ENCODE results near the gene PLCB3. TPM values are rescaled to one million over a fixed set of nuclear protein-coding genes. Genes with fewer than 3 reads are reported as not detected.

PLCB3 gene
- total and polyA plus RNA-seq, 2 of the 13 experiments (the other 11 are each of a cell fraction or from before 2014, with no cell fraction given) = 7.5 to 13.8 TPM

DNA sequence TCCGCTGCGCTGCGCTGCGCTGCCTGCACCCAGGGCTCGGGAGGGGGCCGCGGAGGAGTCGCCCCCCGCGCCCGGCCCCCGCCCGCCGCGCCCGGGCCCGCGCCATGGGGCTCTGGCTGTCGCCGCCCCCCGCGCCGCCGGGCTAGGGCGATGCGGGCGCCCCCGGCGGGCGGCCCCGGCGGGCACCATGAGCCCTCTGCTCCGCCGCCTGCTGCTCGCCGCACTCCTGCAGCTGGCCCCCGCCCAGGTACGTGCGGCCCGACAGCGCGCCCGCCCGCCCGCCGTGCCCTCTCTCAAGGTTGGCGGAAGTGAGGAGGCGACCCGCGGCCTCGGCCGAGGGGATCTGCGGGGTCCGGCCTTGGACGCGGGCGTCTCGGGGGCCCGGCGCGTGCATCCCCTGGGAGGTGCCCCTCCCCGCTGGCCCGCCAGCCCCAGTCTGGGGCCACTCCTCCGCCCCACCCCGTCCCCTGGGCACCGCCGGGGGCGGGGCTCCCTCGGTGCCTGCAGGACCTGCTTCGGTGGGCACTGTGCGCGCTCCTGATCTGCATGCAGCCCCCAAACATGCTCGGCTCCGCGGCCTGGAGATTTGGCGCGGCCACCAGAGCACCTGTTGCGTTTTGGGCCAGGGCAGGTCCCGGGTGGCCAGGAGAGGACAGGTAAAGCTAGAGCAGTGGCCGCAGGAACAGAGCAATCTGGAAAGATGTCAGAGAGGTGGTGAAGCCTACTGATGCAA lies 16.5 kb upstream of the PLCB3 start (continued):
- TF ChIP-seq, protein P1, sequence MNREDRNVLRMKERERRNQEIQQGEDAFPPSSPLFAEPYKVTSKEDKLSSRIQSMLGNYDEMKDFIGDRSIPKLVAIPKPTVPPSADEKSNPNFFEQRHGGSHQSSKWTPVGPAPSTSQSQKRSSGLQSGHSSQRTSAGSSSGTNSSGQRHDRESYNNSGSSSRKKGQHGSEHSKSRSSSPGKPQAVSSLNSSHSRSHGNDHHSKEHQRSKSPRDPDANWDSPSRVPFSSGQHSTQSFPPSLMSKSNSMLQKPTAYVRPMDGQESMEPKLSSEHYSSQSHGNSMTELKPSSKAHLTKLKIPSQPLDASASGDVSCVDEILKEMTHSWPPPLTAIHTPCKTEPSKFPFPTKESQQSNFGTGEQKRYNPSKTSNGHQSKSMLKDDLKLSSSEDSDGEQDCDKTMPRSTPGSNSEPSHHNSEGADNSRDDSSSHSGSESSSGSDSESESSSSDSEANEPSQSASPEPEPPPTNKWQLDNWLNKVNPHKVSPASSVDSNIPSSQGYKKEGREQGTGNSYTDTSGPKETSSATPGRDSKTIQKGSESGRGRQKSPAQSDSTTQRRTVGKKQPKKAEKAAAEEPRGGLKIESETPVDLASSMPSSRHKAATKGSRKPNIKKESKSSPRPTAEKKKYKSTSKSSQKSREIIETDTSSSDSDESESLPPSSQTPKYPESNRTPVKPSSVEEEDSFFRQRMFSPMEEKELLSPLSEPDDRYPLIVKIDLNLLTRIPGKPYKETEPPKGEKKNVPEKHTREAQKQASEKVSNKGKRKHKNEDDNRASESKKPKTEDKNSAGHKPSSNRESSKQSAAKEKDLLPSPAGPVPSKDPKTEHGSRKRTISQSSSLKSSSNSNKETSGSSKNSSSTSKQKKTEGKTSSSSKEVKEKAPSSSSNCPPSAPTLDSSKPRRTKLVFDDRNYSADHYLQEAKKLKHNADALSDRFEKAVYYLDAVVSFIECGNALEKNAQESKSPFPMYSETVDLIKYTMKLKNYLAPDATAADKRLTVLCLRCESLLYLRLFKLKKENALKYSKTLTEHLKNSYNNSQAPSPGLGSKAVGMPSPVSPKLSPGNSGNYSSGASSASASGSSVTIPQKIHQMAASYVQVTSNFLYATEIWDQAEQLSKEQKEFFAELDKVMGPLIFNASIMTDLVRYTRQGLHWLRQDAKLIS (CRISPR knock-in tag; IDR thresholded peaks at IDR 0.05) = no peak
- TF ChIP-seq IKZF5 (CRISPR knock-in tag; IDR thresholded peaks at IDR 0.05) = no peak
- TF ChIP-seq PCBP1 (IDR thresholded peaks at IDR 0.05; ENCODE audit: borderline replicate concordance, low read depth, low read length) = no peak
- no peak for TF ChIP-seq SMARCE1 (IDR thresholded peaks at IDR 0.05; ENCODE audit: borderline replicate concordance)
- TF ChIP-seq AGO1 (IDR thresholded peaks at IDR 0.05; ENCODE audit: low read depth, low read length, poor library complexity, severe bottlenecking) = no peak
- no peak for TF ChIP-seq ZNF674 (CRISPR knock-in tag; IDR thresholded peaks at IDR 0.05; ENCODE audit: low read depth)
- peak; percentile 36; the same call in 1 of the 2 replicates for TF ChIP-seq ZBTB34 (CRISPR knock-in tag; IDR thresholded peaks at IDR 0.05)
- TF ChIP-seq ZNF775 (CRISPR knock-in tag; IDR thresholded peaks at IDR 0.05; ENCODE audit: borderline replicate concordance) = no peak
- TF ChIP-seq ADNP (CRISPR knock-in tag; IDR thresholded peaks at IDR 0.05) = no peak
- TF ChIP-seq, protein P2, sequence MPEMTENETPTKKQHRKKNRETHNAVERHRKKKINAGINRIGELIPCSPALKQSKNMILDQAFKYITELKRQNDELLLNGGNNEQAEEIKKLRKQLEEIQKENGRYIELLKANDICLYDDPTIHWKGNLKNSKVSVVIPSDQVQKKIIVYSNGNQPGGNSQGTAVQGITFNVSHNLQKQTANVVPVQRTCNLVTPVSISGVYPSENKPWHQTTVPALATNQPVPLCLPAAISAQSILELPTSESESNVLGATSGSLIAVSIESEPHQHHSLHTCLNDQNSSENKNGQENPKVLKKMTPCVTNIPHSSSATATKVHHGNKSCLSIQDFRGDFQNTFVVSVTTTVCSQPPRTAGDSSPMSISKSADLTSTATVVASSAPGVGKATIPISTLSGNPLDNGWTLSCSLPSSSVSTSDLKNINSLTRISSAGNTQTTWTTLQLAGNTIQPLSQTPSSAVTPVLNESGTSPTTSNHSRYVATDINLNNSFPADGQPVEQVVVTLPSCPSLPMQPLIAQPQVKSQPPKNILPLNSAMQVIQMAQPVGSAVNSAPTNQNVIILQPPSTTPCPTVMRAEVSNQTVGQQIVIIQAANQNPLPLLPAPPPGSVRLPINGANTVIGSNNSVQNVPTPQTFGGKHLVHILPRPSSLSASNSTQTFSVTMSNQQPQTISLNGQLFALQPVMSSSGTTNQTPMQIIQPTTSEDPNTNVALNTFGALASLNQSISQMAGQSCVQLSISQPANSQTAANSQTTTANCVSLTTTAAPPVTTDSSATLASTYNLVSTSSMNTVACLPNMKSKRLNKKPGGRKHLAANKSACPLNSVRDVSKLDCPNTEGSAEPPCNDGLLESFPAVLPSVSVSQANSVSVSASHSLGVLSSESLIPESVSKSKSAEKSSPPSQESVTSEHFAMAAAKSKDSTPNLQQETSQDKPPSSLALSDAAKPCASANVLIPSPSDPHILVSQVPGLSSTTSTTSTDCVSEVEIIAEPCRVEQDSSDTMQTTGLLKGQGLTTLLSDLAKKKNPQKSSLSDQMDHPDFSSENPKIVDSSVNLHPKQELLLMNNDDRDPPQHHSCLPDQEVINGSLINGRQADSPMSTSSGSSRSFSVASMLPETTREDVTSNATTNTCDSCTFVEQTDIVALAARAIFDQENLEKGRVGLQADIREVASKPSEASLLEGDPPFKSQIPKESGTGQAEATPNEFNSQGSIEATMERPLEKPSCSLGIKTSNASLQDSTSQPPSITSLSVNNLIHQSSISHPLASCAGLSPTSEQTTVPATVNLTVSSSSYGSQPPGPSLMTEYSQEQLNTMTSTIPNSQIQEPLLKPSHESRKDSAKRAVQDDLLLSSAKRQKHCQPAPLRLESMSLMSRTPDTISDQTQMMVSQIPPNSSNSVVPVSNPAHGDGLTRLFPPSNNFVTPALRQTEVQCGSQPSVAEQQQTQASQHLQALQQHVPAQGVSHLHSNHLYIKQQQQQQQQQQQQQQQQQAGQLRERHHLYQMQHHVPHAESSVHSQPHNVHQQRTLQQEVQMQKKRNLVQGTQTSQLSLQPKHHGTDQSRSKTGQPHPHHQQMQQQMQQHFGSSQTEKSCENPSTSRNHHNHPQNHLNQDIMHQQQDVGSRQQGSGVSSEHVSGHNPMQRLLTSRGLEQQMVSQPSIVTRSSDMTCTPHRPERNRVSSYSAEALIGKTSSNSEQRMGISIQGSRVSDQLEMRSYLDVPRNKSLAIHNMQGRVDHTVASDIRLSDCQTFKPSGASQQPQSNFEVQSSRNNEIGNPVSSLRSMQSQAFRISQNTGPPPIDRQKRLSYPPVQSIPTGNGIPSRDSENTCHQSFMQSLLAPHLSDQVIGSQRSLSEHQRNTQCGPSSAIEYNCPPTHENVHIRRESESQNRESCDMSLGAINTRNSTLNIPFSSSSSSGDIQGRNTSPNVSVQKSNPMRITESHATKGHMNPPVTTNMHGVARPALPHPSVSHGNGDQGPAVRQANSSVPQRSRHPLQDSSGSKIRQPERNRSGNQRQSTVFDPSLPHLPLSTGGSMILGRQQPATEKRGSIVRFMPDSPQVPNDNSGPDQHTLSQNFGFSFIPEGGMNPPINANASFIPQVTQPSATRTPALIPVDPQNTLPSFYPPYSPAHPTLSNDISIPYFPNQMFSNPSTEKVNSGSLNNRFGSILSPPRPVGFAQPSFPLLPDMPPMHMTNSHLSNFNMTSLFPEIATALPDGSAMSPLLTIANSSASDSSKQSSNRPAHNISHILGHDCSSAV (CRISPR knock-in tag; IDR thresholded peaks at IDR 0.05; ENCODE audit: borderline replicate concordance) = no peak
- TF ChIP-seq MAFK (conservative IDR thresholded peaks at IDR 0.05 in 1 of 2, IDR thresholded peaks at IDR 0.05 in 1 of 2; ENCODE audit: low read length in 2 of 2) = no peak
- no peak for TF ChIP-seq EZH2 (conservative IDR thresholded peaks at IDR 0.05; ENCODE audit: low read depth, low read length)
- TF ChIP-seq THAP11 (CRISPR knock-in tag; IDR thresholded peaks at IDR 0.05) = peak; percentile 23; the same call in 1 of the 2 replicates
